Mononuclear cell (primary cell): ENCODE results near the gene TEX52. TPM values are rescaled to one million over a fixed set of nuclear protein-coding genes. Genes with fewer than 3 reads are reported as not detected.

Experiments used
- H3K27me3 ChIP-seq: 2 replicates; pipeline ENCODE4 v1.6.0; 2011; ENCODE audit warnings: low read length, control low read depth; ENCODE audit not compliant: insufficient read depth
- H3K4me1 ChIP-seq: 2 replicates; pipeline ENCODE4 v1.5.1; 2011; ENCODE audit warnings: mild to moderate bottlenecking, low read length, control low read depth; ENCODE audit not compliant: insufficient read depth
- H3K4me3 ChIP-seq: 2 replicates; pipeline ENCODE4 v1.5.1; 2011; ENCODE audit warnings: mild to moderate bottlenecking, low read length, moderate library complexity
- H3K9me3 ChIP-seq: 2 replicates; pipeline ENCODE4 v1.5.1; 2011; ENCODE audit warnings: low read depth, mild to moderate bottlenecking, control low read depth, low read length
- total RNA-seq: library from RNA; depleted of rRNA; stranded (reverse); fragments of >200 nt; gene quantifications from one replicate; pipeline ENCODE4 v1.2.3, GENCODE V29; 2012

The TEX52 gene
- total RNA-seq, 1 donor = not detected

- Histone ChIP-seq H3K9me3 (no peaks in the 10 kb centered on the region), H3K4me3 (no peak overlapping the region), H3K27me3 (no peaks in the 10 kb centered on the region), H3K4me1 (no peaks in the 10 kb centered on the region)
Observed at GRCh38 chr12:2803635-2804392, 53.0 kb downstream of the TEX52 start.

- peaks cover 9% of the 10 kb centered on the region for H3K4me1 ChIP-seq
- H3K27me3 ChIP-seq = no peaks in the 10 kb centered on the region
- no peaks in the 10 kb centered on the region for H3K9me3 ChIP-seq
- H3K4me3 ChIP-seq = no peak overlapping the region
Observed at GRCh38 chr12:2801044-2801783, 55.6 kb downstream of the TEX52 start.

- no peaks in the 10 kb centered on the region for H3K9me3 ChIP-seq
- no peak overlapping the region for H3K4me3 ChIP-seq
- peaks cover 11% of the 10 kb centered on the region for H3K4me1 ChIP-seq
- H3K27me3 ChIP-seq = no peaks in the 10 kb centered on the region
Observed at GRCh38 chr12:2800046-2800570, 56.7 kb downstream of the TEX52 start.

Other genes with a start within 250 kb of the TEX52 start
- gene FKBP4, start 62.1 kb downstream of the TEX52 start, total RNA-seq = 11.0 TPM
- gene ITFG2, start 44.4 kb downstream of the TEX52 start, total RNA-seq = 29.7 TPM
- not detected for gene NRIP2, start 22.0 kb downstream of the TEX52 start, total RNA-seq
- gene FOXM1, start 20.1 kb upstream of the TEX52 start, total RNA-seq = 0.84 TPM
- gene RHNO1, start 20.2 kb upstream of the TEX52 start, total RNA-seq = 31.0 TPM
- gene TULP3, start 33.9 kb upstream of the TEX52 start, total RNA-seq = 4.4 TPM
- not detected for gene TEAD4, start 102.4 kb upstream of the TEX52 start, total RNA-seq
- gene TSPAN9, start 220.3 kb upstream of the TEX52 start, total RNA-seq = 3.5 TPM